Measurements from ENCODE around the gene SYN1.
A peak's percentile ranks its signal among the peaks of the same experiment; 100 is the strongest.

The SYN1 gene

GRCh38 chrX:47543496-47543895 lies 76.2 kb downstream of the SYN1 start:
- no peak for ATAC-seq (ENCODE audit: insufficient read depth, low read depth)
- no peak overlapping the region for H3K27ac ChIP-seq (ENCODE audit: low read length)
- H2AFZ ChIP-seq (ENCODE audit: low read depth, low read length) = no peak overlapping the region
- H4K20me1 ChIP-seq (ENCODE audit: insufficient read depth, low read length) = no peaks in the 10 kb centered on the region
- H3K4me2 ChIP-seq (ENCODE audit: insufficient read depth, low read length) = no peak overlapping the region
- H3K4me3 ChIP-seq (ENCODE audit: low read depth in 1 of 2, low read length in 2 of 2) = no peak overlapping the region
- no peaks in the 10 kb centered on the region for H3K9me3 ChIP-seq (ENCODE audit: insufficient read depth, low read length, severe bottlenecking)
- no peaks in the 10 kb centered on the region for H3K4me1 ChIP-seq (ENCODE audit: insufficient read depth, low read length)
- H3K36me3 ChIP-seq (ENCODE audit: insufficient read depth, low read length) = no peaks in the 10 kb centered on the region
- H3K27me3 ChIP-seq (ENCODE audit: insufficient read depth, low read length, poor library complexity) = no peaks in the 10 kb centered on the region
- no peak overlapping the region for H3K9ac ChIP-seq (ENCODE audit: low read depth, low read length)
- H3K79me2 ChIP-seq (ENCODE audit: insufficient read depth, low read length) = no peaks in the 10 kb centered on the region
- no peak for DNase-seq
- TF ChIP-seq CTCF (IDR thresholded peaks at IDR 0.05; ENCODE audit: borderline replicate concordance, extremely low read depth, low read length, poor library complexity, severe bottlenecking) = no peak

GRCh38 chrX:47540754-47541538 lies 78.7 kb downstream of the SYN1 start:
- TF ChIP-seq EZH2 (IDR thresholded peaks at IDR 0.05; ENCODE audit: borderline replicate concordance, low read depth, low read length, severe bottlenecking) (no peak), CTCF (IDR thresholded peaks at IDR 0.05; ENCODE audit: borderline replicate concordance, extremely low read depth, low read length, poor library complexity, severe bottlenecking) (peak; percentile 14)
- Histone ChIP-seq H3K9me3 (ENCODE audit: insufficient read depth, low read length, severe bottlenecking) (no peaks in the 10 kb centered on the region), H3K4me1 (ENCODE audit: insufficient read depth, low read length) (no peaks in the 10 kb centered on the region), H3K9ac (ENCODE audit: low read depth, low read length) (no peak overlapping the region), H3K27ac (ENCODE audit: low read length) (no peak overlapping the region), H3K4me3 (ENCODE audit: low read depth in 1 of 2, low read length in 2 of 2) (no peak overlapping the region), H4K20me1 (ENCODE audit: insufficient read depth, low read length) (no peaks in the 10 kb centered on the region), H3K4me2 (ENCODE audit: insufficient read depth, low read length) (no peak overlapping the region), H3K79me2 (ENCODE audit: insufficient read depth, low read length) (no peaks in the 10 kb centered on the region), H3K27me3 (ENCODE audit: insufficient read depth, low read length, poor library complexity) (no peaks in the 10 kb centered on the region), H2AFZ (ENCODE audit: low read depth, low read length) (no peak overlapping the region), H3K36me3 (ENCODE audit: insufficient read depth, low read length) (no peaks in the 10 kb centered on the region)
- ATAC-seq (ENCODE audit: insufficient read depth, low read depth) = no peak
- no peak for DNase-seq

DNA sequence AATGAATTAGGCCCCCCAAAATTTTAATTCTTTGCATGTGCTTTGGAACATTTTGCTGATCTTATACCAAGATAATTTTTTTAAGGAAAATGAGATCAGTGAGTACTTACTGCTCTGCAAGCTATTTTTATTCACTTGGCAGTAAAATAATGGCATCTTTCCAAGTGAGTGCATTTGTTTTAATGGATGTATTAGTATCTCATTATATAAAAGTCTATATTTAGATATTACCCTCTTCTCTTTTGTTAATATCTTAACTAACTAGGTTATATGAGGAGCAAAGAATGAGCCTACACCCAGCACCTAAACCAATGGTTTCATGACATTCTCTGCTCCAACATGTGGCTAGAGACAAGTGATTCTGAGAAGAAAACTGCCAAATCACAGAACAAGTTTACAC lies 79.8 kb downstream of the SYN1 start:
- Histone ChIP-seq H3K9me3 (ENCODE audit: insufficient read depth, low read length, severe bottlenecking) (no peaks in the 10 kb centered on the region), H2AFZ (ENCODE audit: low read depth, low read length) (no peak overlapping the region)
- no peak for DNase-seq

More for the DNA sequence above, 79.8 kb downstream of the SYN1 start:
- Histone ChIP-seq H3K9ac (ENCODE audit: low read depth, low read length) (no peak overlapping the region), H3K27me3 (ENCODE audit: insufficient read depth, low read length, poor library complexity) (no peaks in the 10 kb centered on the region), H3K79me2 (ENCODE audit: insufficient read depth, low read length) (no peaks in the 10 kb centered on the region), H3K36me3 (ENCODE audit: insufficient read depth, low read length) (no peaks in the 10 kb centered on the region), H3K4me3 (ENCODE audit: low read depth in 1 of 2, low read length in 2 of 2) (no peak overlapping the region), H3K27ac (ENCODE audit: low read length) (no peak overlapping the region), H3K4me1 (ENCODE audit: insufficient read depth, low read length) (no peaks in the 10 kb centered on the region), H3K4me2 (ENCODE audit: insufficient read depth, low read length) (no peak overlapping the region), H4K20me1 (ENCODE audit: insufficient read depth, low read length) (no peaks in the 10 kb centered on the region)
- no peak for ATAC-seq (ENCODE audit: insufficient read depth, low read depth)
- TF ChIP-seq EZH2 (IDR thresholded peaks at IDR 0.05; ENCODE audit: borderline replicate concordance, low read depth, low read length, severe bottlenecking) = no peak
- no peak for TF ChIP-seq CTCF (IDR thresholded peaks at IDR 0.05; ENCODE audit: borderline replicate concordance, extremely low read depth, low read length, poor library complexity, severe bottlenecking)

Data from DND-41 (cell line).